HG03558 (cell line): ENCODE data around the gene GAS2L1.

Experiments used
- ATAC-seq: cut with Tn5 transposase; IDR thresholded peaks from one replicate; pipeline ENCODE4 v1.9.1; 2021; ENCODE audit warnings: moderate number of reproducible peaks; ENCODE audit not compliant: unreplicated experiment; ENCODE audit errors: extremely low read depth

Gene GAS2L1

DNA sequence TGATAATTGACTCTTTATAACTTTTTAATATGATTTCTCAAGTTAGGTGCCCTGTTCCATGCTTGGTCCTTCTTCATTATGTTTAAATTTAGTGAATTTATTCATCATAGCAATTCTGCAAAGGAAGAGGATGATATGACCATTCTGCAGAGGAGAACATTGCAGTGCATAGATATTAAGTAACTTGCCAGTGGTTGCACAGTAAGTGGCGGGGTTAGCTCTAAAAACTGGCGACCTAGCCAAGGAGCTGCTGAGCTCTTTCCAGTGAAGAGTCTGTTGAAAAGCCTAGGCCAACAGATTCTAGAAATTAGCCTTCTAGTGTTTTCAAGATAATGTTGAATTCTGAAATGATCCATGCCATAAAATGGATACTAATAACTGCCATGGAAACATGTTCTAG, 33.8 kb upstream of the GAS2L1 start:
- no peak for ATAC-seq

DNA sequence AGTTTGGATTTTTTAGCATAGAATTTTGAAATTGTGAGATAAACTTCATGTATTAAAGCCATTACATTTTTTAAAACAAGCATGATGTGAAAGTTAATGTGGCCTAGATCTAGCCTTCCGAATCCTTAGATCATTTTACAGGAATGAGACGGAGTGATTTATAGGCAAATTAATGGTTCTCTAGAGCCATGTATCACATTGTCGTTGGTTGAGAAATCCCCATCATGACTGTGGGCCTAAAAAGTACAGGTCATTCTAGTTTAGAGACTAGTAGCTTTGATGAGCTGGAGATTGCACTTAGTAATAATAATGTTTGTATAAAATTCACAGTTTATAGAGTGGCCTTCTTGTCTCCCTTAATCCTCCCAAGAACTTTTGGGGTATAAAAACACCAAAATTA, 31.3 kb upstream of the GAS2L1 start:
- ATAC-seq, result no peak

DNA sequence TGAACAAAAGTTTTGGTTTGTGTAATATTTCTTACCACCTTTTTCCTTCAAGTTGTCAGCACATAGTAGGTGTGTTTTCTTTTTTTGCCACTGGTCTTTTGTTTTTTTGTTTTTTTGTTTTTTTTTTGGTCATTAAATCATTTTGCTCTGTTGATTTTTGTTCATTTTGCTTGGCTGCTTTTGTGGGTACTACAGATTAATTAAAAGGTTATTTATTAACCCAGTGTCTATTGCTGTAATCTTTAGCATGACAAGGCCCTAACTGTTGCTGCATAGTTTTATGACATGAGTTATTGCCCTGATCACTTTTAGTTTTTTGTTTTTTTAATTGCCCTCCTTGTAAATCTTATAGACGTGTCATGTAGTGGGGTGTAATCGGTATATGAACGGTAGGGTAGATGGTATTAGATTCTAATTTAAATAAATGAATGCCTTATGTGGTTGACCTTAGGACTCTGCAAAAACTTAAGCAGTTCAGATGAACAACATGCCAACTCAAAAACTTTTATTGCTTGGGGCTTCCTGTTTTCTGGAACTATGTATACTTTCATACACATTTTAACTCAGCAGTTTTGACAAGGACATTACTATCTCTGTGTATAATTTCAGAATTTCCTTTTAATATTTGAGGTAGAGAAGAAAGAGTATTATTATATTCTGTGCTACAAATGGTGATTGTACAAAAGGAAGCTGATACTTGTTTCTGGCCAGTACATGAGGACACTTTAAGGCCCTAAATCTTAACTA, 30.5 kb upstream of the GAS2L1 start:
- no peak for ATAC-seq

DNA sequence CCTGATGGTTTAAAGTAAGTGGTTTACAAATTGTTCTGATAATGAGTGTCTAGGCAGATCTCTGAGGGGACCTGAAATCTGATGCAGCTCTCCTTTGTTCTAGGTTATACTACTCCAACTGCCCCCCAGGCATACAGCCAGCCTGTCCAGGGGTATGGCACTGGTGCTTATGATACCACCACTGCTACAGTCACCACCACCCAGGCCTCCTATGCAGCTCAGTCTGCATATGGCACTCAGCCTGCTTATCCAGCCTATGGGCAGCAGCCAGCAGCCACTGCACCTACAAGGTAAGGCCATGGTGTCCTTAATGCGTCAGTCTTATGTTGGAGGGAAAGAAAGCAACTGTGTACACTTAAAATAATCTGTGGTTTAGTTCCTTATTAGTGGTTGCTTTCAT, 28.5 kb upstream of the GAS2L1 start:
- ATAC-seq, result no peak

DNA sequence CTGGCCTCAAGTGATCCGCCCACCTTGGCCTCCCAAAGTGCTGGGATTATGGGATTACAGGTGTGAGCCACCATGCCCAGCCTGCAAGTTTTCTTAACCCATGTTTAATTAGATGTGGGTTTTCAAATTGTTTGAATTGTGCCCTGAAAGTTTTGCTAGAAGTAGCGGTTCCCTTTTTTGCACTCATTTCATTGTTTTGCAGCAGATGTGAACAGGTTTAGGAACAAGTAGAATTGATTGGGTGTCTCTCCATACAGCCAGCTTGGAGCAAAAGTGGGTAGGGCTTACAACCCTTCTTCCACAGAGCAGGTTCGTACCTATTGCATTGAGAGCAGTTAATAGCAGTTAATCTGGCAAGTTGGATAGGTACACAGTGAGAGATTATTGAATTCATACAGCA, 22.3 kb upstream of the GAS2L1 start:
- no peak for ATAC-seq

DNA sequence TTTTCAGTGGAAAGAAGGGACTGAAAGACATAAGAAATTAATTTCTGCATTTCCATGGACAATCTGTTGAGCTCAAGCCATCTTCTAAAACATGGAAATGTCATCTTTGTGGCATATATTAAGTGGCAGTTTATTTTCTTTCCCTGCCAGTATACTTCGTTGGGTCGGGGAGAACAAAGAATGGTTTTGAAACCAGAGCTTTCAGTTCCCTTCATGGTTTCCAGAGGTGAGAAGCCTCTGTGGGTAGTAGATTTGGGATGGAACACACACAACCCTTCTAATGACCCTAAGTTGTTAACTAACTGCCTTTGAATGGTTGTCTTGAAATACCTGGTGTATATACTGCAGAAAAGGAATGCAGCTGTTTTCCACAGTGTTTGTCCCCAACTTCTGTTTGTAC, 17.6 kb upstream of the GAS2L1 start:
- no peak for ATAC-seq

DNA sequence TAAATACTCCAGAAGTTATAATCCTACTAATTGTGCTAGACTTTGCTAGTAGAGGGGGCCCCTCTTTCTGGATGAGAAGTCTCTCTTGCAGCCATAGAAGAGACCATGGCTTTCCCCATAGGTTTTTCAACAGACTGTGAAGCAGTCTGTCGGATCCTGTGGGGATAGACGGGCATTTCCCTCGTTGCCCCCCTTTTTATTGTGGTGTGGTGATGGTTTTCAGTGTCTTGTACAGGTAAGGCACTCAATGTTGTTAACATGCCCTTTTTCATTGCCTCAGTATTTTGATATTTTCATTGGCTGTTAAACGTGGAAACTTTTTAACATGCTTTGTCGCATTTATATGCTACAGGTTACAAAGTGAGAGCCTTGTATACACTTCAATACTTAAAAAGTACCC, 16.4 kb upstream of the GAS2L1 start:
- no peak for ATAC-seq

DNA sequence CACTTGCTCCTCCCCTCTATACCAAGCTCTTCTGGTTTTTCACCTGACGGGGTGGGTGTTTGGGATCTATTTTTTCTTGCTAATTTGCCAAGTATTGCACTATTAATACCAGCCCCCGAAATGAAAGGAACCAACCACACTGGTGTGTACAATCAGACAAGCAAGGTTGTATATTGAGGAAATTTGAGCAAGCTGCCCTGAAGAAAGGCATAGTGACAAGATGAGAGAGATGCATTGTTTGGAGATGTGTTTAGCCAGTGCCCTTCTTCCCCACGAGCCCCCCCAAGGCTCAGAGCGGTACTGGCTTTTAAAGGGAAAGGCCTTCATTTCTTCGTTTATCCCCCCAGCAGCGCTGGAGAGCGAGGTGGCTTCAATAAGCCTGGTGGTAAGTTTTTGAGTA, 15.2 kb upstream of the GAS2L1 start:
- ATAC-seq, result no peak

DNA sequence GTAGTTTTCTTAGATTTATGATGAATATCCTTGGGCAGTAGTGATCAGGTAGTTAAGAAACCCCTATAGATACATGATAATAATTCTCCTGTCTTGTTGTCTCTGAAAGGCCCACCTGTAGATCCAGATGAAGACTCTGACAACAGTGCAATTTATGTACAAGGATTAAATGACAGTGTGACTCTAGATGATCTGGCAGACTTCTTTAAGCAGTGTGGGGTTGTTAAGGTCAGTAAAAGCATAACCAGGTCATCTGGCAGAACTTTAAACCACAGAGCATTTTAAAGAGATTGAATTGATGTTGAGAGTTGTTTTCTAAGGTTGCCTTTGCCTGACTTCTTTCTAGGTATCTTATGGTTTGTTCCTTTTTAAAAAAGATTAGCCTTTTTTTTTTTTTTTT, 14.1 kb upstream of the GAS2L1 start:
- no peak for ATAC-seq

DNA sequence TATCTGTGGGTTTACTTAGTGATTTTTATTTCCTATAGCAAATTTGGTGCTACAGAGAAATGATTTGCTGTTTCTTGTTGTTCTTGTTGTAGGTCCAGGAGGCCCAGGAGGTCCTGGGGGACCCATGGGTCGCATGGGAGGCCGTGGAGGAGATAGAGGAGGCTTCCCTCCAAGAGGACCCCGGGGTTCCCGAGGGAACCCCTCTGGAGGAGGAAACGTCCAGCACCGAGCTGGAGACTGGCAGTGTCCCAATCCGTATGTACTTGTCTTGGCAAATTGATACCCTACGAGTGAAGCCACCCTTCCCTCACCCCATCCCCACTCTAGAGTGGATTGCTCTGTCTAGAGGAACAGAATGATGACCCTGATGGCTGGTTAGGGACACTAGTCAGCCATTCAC, 7.8 kb upstream of the GAS2L1 start:
- ATAC-seq, result no peak

DNA sequence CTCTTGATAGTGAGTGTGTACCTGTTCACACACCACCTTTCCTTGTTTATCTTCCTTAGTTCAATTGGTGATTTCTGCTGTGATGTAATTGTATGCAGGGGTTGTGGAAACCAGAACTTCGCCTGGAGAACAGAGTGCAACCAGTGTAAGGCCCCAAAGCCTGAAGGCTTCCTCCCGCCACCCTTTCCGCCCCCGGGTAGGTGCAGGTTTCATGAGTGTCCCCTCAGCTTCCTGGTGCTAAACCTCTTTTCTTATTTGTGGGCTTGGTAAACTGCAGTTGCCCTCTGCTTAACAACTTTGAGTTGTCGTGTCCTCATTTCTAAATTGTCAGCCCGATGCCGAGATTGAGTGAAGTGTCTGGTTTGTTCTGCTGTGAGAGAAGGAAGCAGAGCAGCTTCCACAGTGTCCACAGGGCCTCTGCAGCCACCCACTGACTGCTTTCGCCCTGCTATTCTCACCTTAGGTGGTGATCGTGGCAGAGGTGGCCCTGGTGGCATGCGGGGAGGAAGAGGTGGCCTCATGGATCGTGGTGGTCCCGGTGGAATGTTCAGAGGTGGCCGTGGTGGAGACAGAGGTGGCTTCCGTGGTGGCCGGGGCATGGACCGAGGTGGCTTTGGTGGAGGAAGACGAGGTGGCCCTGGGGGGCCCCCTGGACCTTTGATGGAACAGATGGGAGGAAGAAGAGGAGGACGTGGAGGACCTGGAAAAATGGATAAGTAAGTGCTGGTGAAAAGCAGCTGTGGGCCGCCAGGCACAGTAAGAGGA, 7.1 kb upstream of the GAS2L1 start:
- no peak for ATAC-seq

DNA sequence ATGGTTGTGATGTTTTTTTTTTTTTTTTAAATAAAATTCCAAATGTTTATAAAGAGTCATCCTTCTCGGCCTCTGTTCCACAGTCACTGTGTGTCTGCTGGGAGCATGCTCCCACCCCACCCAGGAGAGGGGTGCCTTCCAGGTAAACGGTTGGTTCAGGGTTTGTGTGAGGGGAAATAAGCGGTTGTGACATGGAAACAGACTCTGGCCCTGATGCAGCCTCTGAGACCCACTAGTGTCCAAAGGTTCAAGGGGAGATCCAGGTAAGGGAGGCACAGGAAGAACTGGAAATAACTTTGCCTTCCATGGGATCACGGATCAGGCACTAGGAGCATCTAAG, 6.0 kb upstream of the GAS2L1 start:
- ATAC-seq, result no peak

DNA sequence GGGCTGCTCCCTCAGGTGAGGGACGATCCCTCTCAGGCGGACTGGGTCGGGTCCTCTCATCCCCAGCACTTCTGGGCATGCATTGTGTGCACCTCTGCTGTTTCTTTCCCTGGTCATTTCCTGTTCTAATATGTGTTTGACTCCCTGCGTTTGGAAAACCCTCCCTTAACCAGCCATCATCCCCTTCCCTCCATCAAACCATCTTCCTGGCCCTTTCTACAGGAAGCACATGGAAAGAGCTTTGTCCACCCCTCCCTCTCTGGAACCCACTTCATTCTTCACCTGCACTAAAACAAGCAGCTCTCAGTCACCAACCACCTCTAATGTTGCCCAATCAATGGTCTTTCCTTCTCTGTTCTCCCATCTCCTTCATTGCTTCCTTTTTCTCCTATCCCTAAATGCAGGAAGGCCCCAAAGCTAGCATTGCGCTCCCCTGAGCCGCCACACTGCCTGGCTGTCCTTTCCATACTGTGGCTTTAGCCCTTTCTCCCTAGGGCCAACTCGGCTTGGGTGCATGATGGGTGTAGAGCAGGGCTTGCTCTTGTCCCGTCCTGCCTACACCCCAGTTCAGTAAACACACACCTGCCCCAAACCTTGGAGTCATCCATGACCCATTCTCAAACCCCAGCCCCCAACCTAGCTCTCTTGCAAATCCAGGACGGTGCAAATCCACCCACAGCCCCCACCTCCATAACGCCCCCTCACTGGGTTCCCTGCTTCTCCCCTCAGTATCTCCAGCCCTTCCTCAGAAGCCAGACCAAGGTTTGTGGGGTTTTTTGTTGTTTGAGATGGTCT, 5.4 kb upstream of the GAS2L1 start:
- ATAC-seq, result no peak

DNA sequence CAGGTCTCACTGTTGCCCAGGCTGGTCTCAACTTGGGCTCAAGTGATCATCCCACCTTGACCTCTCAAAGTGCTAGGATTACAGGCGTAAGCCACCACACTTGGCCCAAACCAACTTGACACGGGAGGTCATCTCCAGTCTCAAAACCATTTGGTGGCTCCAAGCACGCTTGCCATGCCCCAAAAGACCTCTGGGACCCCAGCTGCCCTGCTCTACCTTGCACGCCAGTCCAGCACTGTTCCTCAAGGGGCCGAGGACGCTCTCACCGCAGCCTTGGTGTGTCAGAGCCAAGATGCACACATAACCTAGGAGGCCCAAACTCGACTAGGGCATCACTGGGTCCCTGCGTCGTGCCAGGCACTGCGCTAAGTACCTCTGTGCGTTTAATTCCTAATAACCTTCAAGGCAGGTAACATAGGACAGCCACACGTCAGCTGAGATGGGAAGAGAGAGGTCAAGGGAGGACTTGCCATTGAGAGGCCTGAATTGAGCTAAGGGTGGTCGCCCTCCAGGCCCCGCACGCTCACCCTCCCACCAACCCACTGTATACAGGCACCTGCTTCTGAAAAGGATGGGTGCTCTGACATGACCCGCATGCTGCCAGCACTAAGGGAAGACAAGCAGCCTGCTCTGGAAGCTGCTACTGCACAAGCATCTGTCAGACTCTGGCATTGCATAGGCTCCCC, 4.6 kb upstream of the GAS2L1 start:
- no peak for ATAC-seq

DNA sequence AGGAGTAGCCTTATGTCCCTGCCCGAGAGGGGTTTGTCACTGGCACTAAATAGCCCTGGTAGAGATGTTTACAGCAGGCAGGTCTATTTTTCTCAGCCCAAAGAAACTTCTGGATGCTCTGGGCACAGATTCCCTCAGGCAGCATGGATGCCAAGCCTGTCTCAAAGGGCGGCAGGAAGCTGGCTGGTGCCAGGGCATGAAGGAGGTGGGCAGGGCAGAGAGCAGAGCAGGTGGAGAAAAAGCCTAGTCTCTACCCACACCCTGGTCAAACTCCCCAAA, 4.1 kb upstream of the GAS2L1 start:
- no peak for ATAC-seq

DNA sequence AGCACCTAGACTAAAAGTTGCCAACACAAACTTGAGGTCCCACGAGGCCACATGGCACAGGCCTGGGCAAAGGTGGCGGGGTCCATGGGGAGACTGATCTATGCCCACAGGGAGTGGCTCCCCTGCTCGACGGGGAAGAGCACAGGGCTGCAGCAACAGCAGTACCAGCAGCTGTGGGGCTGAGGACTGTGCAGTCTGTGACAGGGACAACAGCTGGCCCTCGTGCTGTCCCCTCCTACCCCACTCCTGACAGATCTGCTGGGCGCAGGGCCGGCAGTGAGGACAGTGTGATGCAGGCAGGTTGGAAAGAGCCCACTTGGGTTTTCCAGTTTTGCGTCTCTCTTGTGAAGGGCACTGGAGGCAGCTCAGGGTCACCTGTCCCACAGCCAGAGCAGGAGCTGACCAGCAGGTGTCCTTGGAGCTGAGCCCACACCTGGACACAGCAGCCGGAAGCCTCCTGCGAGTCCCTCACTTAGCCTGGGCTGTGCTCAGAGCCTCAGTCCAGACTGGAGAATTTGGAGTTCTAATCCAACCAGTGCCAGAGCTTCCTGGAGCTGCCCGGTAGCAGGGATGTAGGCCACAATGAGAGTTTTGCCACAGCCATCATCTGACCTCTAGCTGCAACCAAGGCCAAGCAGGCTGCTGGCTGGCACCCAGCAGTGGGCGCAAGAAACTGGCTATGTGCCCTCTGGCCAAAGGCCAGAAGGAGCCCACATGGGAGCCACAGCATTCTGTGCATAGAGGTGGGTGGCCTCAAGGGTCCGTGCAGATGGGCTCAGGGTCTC, 3.6 kb upstream of the GAS2L1 start:
- ATAC-seq, result no peak

DNA sequence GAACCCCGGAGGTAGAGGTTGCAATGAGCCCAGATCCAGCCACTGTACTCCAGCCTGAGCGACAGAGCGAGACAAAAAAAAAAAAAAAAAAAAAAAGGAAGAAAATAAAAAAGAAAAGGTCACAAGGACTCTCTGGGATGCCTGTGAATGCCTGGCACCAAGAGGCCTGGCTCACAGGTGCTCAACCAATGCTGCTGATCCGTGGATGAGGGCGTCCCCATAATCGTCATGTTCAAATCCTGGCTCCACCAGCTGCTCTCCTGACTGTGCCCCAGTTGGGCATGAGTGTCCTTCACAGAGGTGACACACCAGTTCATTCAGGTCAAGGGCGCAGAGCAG, 645 bp upstream of the GAS2L1 start:
- ATAC-seq, result no peak

DNA sequence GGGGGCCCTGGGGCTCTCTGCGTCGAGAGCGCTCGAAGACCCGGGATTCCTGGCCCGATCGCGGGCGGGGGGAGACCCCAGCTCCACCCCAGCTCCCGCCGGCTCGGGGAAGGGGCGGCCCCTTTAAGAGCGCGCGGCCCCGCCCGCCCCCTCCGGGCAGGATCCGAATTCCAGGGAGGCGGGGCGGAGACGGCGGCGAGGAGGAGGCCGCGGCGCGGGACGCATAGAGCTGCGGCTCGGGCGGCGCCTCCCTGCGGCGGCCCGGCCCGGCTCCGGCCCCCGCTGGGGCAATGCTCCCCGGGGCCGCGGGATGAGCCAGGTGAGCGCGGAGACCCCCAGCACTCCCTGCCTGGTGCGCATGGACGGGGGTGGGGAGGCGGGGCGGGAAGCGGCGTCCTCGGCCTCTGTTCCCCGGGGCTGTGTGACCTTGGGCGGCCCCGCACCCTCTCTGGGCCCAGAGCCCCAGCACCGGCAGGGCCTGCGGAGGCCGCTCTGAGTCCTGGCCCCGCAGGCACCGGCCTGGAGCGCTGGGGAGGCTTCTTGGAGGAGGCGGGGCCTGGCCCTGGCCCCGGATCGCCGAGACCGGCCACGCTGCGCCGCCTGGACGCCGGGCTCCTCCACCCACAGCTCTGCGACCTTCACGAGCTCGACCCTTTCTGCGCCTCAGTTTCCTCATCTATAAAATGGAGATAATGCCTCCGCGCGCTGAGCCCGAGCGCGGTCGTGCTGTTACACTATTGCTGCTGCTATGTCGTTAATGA, 565 bp downstream of the GAS2L1 start:
- no peak for ATAC-seq

DNA sequence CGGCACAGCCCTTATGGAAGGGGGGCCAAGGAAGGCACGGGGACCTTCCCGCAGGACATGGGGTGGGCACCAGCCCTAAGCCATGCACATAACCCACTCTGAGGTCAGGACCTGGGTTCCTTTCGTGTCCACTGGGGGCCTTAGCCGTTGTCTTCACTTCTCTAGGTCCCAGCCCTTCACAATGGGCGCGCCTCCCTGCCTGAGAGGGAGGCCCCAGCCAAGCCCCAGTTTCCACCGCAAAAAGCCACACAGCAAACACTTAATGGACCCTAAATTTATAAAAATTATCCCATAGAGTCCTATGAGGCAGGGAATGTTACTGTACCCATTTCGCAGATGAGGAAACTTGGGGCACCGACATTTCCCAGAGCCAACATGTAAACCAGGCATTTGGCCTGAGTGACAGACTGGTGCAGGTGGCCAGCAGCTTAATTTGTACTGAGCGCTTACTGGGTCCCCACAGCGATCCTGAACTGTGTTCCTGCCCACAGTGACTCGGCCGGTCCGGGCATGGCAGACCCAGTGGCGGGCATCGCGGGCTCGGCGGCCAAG, 1.2 kb downstream of the GAS2L1 start:
- ATAC-seq, result no peak
